GM21360 (cell line): ENCODE measurements around the gene CREG2.
"Not testable (repeated sequence)": the region's sequence is repeated elsewhere in the genome, so short reads cannot be mapped to it uniquely, and the experiment has no call there.

Experiments
- ATAC-seq: cut with Tn5 transposase; IDR thresholded peaks from one replicate; pipeline ENCODE4 v1.9.1; 2021; ENCODE audit warnings: mild to moderate bottlenecking, moderate library complexity; ENCODE audit not compliant: unreplicated experiment

The CREG2 gene

DNA sequence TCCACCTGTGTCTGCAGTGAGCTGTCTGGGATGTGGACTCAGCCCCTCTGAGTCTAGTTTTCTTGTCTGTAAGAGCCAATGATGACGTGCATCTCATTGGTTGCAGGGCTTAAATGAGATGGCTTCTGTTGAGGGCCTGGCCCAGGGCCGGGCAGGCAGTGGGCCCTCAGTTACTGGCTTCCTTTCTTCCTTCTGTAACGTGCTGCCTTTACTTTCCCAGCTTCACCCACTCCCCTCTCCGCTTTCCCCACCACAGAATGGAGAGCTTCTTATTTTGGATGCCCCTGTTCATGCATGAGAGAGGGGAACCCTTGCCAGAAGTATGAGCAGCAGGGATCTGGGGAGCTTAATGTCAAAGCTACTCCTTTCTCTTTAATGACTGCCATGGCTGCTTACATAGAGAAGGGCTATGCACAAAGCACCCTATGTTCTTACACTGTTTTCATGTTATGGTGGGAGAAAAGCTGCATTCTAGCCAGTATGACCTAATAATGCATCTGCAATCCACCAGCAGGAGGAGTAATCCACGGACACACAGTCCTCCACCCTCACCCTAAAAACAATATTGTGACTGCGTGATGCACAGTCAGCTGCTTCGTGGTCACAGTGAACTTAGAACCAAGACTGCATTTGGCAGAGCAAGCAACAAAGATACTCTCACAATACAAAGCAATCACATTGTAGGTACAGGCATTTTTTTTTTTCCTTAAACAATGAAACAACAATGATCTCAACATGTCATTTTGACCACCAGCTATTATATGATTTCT is 37.2 kb downstream of the CREG2 start:
- ATAC-seq: no peak

- no peak for ATAC-seq
Observed at GRCh38 chr2:101348883-101349282, 38.4 kb downstream of the CREG2 start.

GRCh38 chr2:101346909-101347308 is 40.4 kb downstream of the CREG2 start:
- no peak for ATAC-seq

DNA sequence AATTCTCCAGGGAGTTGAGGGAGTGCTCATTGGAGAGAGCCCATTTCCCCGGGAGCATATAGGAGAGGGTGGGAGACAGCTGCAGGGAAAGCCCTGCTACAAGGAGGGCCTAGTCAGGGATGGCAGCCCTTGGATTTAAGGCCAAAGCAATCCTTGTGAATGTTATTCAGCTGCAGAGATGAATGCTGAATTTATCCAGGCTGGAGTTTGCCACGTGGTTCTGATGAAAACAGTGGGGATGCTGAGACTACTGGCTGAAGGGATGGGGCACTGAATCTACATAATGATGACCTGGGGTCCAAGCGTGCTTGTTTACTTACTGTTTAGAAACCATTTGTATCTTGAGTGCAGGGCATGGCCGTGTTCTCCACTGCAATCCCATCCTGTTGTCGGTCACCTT is 43.2 kb downstream of the CREG2 start:
- ATAC-seq: no peak

DNA sequence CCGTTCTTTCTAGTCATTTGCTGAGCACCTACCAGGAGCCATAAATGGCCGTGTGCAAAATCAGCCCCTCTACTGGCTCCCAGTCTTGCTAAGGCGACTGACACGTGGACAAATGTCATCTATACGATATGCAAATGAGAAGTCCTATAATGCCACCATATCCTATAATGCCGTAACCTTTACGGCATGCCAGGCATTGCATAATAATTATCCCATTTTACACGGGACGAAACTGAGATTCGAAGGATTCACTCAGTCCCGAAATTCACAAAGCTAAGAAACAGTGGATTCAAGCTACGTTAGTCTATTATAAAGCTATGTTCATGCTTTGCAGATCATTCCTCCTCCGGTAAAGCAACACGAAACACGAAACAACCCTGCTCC is 44.7 kb downstream of the CREG2 start:
- ATAC-seq: no peak

DNA sequence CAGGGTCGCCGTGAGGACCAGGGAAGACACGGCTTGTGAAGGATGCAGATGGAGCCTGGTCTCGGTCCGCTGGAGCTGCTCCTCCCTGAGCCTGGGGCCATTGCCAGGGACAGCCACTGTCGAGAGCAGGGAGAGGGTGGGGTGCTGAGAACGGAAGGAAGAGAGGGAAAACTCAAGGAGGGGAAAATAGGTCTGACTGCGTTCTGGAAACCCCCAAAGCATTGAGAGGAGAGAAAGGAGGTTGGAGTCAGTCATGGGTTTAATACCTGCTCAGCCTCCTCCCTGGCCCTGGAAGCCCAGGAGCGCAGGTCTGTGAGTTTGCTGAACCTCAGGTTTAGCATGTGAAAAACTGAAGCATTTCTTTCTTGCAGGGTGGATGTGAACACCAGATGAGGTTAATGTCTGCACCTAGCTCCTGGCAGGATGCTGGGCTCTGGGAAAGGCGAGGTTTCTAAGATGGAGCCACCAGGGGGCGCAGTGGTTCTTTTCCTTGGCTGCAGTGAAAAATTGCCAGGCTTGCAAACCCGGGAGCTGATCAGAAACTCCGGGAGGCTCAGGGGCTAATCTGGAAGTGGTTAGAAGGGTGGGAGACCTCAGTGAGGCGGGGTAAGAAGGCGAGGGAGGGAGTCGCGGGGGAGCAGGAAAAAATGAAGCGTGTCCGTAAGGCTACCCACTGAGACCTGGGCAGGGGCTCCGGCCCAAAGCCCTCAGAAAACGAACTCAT is 45.2 kb downstream of the CREG2 start:
- ATAC-seq: no peak

- ATAC-seq: no peak
Observed at GRCh38 chr2:101341421-101341820, 45.9 kb downstream of the CREG2 start.

DNA sequence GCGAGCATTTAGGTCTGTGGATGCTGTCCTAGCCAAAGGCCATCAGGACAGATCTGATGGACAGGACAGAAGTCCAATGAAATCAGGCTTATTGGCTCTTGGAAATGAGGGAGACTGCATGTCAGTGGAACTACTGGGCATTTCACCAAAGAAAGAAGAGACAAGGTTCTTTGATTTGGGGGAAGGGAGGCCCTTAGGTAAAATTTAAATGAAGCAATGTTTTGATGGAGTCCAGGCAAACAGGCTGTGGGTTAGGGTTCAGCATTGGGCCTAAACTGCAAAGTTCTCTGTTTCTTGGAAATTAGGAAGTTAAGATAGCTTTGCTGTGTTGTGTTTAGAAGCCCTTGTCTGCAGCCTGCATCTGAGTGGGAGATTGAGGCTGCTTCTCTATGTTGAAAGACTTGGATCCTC is 47.2 kb downstream of the CREG2 start:
- ATAC-seq: no peak

GRCh38 chr2:101339266-101339880 is 47.9 kb downstream of the CREG2 start:
- no peak for ATAC-seq

DNA sequence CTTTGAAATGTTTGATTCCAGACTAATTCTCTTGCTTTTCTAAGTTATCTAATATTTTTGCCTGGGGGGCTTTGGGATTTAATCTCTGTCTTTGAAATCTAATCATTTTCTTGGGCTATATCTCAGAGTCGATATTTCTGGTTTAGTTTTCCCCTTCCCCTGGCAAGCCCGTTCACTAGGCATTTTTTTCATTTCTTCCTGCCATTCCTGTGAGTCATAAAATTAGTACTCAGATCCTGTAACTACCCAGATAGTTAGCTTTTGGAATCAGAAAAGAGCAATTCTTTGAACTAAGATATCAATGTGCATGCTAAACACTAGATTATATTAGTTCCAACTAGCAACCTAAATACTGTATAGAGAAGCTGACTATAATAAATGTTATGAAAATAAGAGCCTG is 49.4 kb downstream of the CREG2 start:
- ATAC-seq: no peak

GRCh38 chr2:101332885-101333766 is 54.2 kb downstream of the CREG2 start:
- no peak for ATAC-seq

DNA sequence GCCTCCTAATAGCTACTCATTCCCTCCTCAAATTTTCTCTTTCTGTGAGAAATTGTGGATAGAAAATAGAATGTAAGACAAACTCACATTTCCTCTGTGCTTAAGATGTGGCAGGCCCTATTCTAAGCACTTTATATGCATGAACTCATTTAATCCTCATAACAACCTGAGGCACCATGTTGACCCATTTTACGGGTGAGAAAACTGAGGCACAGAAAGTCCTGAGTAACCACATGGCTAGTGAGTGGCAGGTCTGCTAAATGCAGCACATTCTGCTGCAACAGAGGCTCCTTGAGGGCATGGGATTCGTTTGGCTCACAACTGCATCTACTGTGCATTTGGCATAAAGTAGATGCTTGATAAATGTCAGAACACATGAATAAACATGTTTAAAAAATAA is 56.1 kb downstream of the CREG2 start:
- ATAC-seq: no peak

DNA sequence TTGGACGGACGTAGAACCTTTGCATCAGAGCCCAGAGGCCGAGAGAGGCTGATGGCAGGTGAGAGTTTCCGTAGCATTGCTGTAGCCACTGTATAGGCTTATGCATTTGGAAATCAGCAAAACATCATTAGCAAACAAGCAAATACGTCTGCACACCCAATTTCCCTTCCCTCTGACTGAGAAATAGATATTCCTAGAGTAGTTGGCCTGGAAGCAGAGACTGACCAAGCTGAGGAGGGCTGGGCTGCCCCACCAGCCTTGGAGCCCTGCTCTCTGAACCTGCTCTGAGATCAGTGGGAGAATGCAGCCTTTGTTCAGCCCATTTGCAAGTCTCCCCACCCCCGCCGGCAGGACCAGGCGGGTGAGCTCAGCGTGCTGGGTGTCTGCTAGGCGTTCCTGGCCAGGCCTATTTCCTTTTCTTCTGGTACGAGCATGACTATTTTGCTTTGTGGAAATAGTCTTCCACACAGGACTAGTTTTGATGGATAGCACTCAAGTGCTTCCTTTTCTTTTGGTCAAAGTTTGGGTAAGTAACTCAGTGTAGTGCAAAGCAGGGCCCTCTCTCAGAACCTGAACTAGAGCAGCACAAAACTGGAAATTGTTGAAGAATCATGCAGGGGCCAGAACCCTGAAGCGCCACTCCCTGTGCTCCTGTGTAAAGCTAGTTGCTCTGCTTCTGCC is 56.9 kb downstream of the CREG2 start:
- ATAC-seq: no peak

DNA sequence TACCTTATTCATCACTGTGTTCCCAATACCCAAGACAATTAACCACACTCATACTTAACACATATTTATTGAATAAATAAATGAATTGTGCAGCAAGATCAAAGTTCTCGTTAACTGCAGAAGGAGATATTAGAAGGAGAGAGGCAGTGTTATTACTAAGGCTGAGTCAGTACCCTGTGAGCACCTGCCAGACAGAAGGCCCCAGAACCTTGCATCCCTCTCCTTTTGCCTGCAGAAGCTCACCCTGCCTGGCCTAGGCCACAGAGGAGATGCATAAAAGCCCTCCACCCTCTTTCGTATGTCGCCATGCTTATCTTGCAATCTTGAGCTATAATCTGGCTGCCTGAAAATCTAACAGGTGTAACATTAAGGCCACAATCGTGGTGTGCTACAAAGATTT is 58.3 kb downstream of the CREG2 start:
- ATAC-seq: no peak

DNA sequence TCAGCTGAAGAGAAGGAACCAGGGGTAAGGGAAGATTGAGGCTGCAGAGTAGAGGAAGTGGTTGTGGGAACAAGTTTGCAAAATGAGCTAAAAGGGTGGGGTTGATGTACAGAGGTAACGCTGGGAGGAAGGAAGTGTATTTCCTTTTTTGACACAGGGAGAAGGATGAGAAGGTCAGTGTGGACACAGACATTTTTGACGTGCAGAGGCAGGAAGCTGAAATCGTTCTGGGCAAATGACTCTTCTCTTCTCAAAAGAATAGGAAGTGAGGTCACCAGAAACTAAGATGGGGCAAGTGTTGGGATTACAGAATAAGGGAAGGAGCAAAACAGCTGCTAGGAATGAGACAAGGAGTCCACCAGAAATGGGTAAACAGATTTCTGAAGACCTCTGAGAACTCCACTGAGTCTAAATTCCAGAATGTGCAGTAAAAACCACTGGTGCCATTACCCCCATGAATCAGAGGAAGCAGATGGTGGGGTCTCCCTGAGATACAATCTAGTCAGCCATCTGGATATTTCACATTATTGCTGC is 58.8 kb downstream of the CREG2 start:
- ATAC-seq: no peak

- ATAC-seq: no peak
Observed at GRCh38 chr2:101327863-101328394, 59.4 kb downstream of the CREG2 start.

- no peak for ATAC-seq
Observed at GRCh38 chr2:101325425-101325824, 61.9 kb downstream of the CREG2 start.

GRCh38 chr2:101316568-101316967 is 70.7 kb downstream of the CREG2 start:
- ATAC-seq: not testable (repeated sequence)

- ATAC-seq: no peak
Observed at GRCh38 chr2:101311696-101312017, 75.6 kb downstream of the CREG2 start.
